ENCODE data around the gene TASOR. TPM values are rescaled to one million over a fixed set of nuclear protein-coding genes. Genes with fewer than 3 reads are reported as not detected.
"Not testable (repeated sequence)": the region's sequence is repeated elsewhere in the genome, so short reads cannot be mapped to it uniquely, and the experiment has no call there.

Gene TASOR
- total RNA-seq, 1 experiment from 2014 or later, result 75.0 TPM

DNA sequence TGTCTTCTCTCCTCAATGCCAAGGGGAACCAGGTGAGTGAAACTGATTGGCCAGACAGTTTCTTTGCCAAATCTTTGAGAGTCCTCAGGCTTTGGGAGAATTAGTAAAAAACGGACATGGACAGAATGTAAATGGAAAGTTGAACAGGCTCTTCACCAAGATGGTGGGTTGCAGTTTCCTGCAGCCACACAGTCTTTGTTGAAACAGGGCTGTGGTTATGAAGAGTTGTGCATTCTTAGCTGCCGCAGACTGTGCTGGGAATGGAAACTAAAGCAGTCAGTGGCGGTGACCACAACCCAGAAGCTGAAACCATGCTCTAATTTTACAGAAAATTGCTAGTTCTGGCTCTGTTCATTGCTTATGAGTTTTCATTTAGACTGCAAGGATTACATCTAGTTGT lies 42.1 kb upstream of the TASOR start:
- Histone ChIP-seq H3K4me3 (ENCODE audit: low read length) (no peak overlapping the region), H3K27me3 (ENCODE audit: low read length) (no peaks in the 10 kb centered on the region), H3K4me2 (ENCODE audit: low read length) (no peak overlapping the region), H4K20me1 (ENCODE audit: low read length) (no peaks in the 10 kb centered on the region), H3K27ac (ENCODE audit: low read length) (no peak overlapping the region), H3K9me2 (replicated peaks; ENCODE audit: low read length) (no peaks in the 10 kb centered on the region), H3F3A (ENCODE audit: low read length, unreplicated experiment) (no peaks in the 10 kb centered on the region), H3K4me1 (ENCODE audit: insufficient read depth, low read length) (no peaks in the 10 kb centered on the region), H3K79me2 (ENCODE audit: low read length) (no peaks in the 10 kb centered on the region), H3K9me3 (ENCODE audit: low read length) (no peaks in the 10 kb centered on the region), H2AFZ (ENCODE audit: low read length) (no peak overlapping the region), H3K36me3 (ENCODE audit: low read depth, low read length) (no peaks in the 10 kb centered on the region; the same call in 1 of the 2 replicates), H3K9ac (ENCODE audit: low read length) (no peak overlapping the region)
- DNase-seq (no peak), ATAC-seq (no peak)
- no TSS peak for BruUV-seq (replicated peaks)
- POLR2A ChIA-PET (ENCODE audit: unreplicated experiment), result no interaction called here
- CTCF ChIA-PET, result no interaction called here
- TF ChIP-seq, protein P1, sequence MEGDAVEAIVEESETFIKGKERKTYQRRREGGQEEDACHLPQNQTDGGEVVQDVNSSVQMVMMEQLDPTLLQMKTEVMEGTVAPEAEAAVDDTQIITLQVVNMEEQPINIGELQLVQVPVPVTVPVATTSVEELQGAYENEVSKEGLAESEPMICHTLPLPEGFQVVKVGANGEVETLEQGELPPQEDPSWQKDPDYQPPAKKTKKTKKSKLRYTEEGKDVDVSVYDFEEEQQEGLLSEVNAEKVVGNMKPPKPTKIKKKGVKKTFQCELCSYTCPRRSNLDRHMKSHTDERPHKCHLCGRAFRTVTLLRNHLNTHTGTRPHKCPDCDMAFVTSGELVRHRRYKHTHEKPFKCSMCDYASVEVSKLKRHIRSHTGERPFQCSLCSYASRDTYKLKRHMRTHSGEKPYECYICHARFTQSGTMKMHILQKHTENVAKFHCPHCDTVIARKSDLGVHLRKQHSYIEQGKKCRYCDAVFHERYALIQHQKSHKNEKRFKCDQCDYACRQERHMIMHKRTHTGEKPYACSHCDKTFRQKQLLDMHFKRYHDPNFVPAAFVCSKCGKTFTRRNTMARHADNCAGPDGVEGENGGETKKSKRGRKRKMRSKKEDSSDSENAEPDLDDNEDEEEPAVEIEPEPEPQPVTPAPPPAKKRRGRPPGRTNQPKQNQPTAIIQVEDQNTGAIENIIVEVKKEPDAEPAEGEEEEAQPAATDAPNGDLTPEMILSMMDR (conservative IDR thresholded peaks at IDR 0.05; ENCODE audit: low read depth, low read length), result no peak
- no peak for TF ChIP-seq EZH2phosphoT487 (IDR thresholded peaks at IDR 0.05; ENCODE audit: borderline replicate concordance, low read length)
- TF ChIP-seq EZH2 (IDR thresholded peaks at IDR 0.05; ENCODE audit: low read length, unreplicated experiment), result no peak
- intact Hi-C loops (cut with micrococcal nuclease), result no loop called here

DNA sequence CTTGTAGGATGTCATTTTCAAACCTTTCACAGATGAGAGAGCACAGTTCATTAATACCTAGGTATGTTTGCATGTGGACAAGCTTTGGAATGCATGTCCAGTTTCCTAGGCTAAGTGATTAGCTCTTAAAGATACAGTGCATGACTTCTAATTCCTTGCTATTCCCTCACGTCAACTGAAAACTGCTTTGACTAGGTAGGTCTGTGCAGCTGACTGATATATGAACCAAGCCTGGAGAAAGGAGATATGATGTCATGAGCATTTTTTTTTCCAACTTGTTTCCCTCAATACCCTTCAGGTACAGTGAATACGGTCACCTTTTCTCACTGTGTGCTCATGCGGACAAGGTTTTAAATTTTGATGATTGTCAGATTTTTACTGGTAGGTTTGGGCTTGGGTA lies 41.6 kb upstream of the TASOR start:
- no peaks in the 10 kb centered on the region; the same call in 1 of the 2 replicates for H3K36me3 ChIP-seq (ENCODE audit: low read depth, low read length)
- H3K27ac ChIP-seq (ENCODE audit: low read length), result no peak overlapping the region
- no peaks in the 10 kb centered on the region for H3K9me3 ChIP-seq (ENCODE audit: low read length)
- POLR2A ChIA-PET (ENCODE audit: unreplicated experiment), result no interaction called here
- TF ChIP-seq, protein P1 (conservative IDR thresholded peaks at IDR 0.05; ENCODE audit: low read depth, low read length), result no peak
- TF ChIP-seq EZH2 (IDR thresholded peaks at IDR 0.05; ENCODE audit: low read length, unreplicated experiment) (no peak), EZH2phosphoT487 (IDR thresholded peaks at IDR 0.05; ENCODE audit: borderline replicate concordance, low read length) (no peak)
- no peak overlapping the region for H2AFZ ChIP-seq (ENCODE audit: low read length)
- no peaks in the 10 kb centered on the region for H4K20me1 ChIP-seq (ENCODE audit: low read length)
- H3K27me3 ChIP-seq (ENCODE audit: low read length), result no peaks in the 10 kb centered on the region
- DNase-seq (no peak), ATAC-seq (no peak)
- no peaks in the 10 kb centered on the region for H3K79me2 ChIP-seq (ENCODE audit: low read length)
- CTCF ChIA-PET, result no interaction called here
- no peaks in the 10 kb centered on the region for H3K9me2 ChIP-seq (replicated peaks; ENCODE audit: low read length)
- no peak overlapping the region for H3K4me2 ChIP-seq (ENCODE audit: low read length)
- no peaks in the 10 kb centered on the region for H3F3A ChIP-seq (ENCODE audit: low read length, unreplicated experiment)
- intact Hi-C loops (cut with micrococcal nuclease), result no loop called here
- H3K4me3 ChIP-seq (ENCODE audit: low read length), result no peak overlapping the region
- no peaks in the 10 kb centered on the region for H3K4me1 ChIP-seq (ENCODE audit: insufficient read depth, low read length)
- no peak overlapping the region for H3K9ac ChIP-seq (ENCODE audit: low read length)
- BruUV-seq (replicated peaks), result no TSS peak

DNA sequence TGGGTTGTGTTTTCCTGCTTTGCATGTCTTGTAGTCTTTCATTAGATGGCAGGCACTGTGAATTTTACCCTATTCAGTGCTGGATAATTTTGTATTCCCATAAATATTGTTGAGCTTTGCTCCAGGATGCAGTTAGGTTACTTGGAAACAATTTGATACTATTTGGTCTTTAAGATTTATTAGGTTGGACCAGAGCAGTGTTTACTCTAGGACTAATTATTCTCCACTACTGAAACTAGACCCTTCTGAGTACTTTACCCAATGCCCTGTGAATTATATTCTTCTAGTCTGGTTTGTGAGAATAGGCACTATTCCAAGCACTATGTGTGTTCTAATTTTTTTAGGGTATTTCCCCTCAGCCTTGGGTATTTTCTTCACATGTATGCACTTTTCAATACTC lies 37.8 kb upstream of the TASOR start:
- Histone ChIP-seq H4K20me1 (ENCODE audit: low read length) (no peaks in the 10 kb centered on the region), H3K27ac (ENCODE audit: low read length) (no peak overlapping the region), H3F3A (ENCODE audit: low read length, unreplicated experiment) (no peaks in the 10 kb centered on the region), H2AFZ (ENCODE audit: low read length) (no peak overlapping the region), H3K9me2 (replicated peaks; ENCODE audit: low read length) (no peaks in the 10 kb centered on the region), H3K4me3 (ENCODE audit: low read length) (no peak overlapping the region), H3K9me3 (ENCODE audit: low read length) (no peaks in the 10 kb centered on the region), H3K4me2 (ENCODE audit: low read length) (no peak overlapping the region), H3K79me2 (ENCODE audit: low read length) (no peaks in the 10 kb centered on the region), H3K9ac (ENCODE audit: low read length) (no peak overlapping the region), H3K36me3 (ENCODE audit: low read depth, low read length) (no peaks in the 10 kb centered on the region), H3K27me3 (ENCODE audit: low read length) (no peaks in the 10 kb centered on the region), H3K4me1 (ENCODE audit: insufficient read depth, low read length) (no peaks in the 10 kb centered on the region)
- TF ChIP-seq EZH2phosphoT487 (IDR thresholded peaks at IDR 0.05; ENCODE audit: borderline replicate concordance, low read length) (no peak), EZH2 (IDR thresholded peaks at IDR 0.05; ENCODE audit: low read length, unreplicated experiment) (no peak)
- TF ChIP-seq, protein P1 (conservative IDR thresholded peaks at IDR 0.05; ENCODE audit: low read depth, low read length), result no peak
- DNase-seq (no peak), ATAC-seq (peak; percentile 31; the same call in 1 of the 2 replicates)
- ChIA-PET CTCF (no interaction called here), POLR2A (ENCODE audit: unreplicated experiment) (interaction anchor here (0.6 kb wide), 1 partner anchor 243 kb away, joined by 5 read pairs; no protein-coding TSS in a partner anchor)
- intact Hi-C loops (cut with micrococcal nuclease), result no loop called here
- no TSS peak for BruUV-seq (replicated peaks)

DNA sequence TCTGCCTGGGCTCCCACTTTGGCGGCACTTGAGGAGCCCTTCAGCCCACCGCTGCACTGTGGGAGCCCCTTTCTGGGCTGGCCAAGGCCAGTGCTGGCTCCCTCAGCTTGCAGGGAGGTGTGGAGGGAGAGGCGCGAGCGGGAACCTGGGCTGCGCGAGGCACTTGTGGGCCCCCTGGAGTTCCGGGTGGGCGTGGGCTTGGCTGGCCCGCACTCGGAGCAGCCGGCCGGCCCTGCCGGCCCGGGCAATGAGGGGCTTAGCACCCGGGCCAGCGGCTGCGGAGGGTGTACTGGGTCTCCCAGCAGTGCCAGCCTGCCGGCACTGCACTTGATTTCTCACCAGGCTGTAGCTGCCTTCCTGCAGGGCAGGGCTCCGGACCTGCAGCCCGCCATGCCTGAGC lies 35.7 kb upstream of the TASOR start:
- CTCF ChIA-PET; H3K27ac ChIP-seq (ENCODE audit: low read length); H3K9me2 ChIP-seq (replicated peaks; ENCODE audit: low read length); H4K20me1 ChIP-seq (ENCODE audit: low read length); ATAC-seq; BruUV-seq (replicated peaks); H3K4me3 ChIP-seq (ENCODE audit: low read length); POLR2A ChIA-PET (ENCODE audit: unreplicated experiment); H3K27me3 ChIP-seq (ENCODE audit: low read length); H3K79me2 ChIP-seq (ENCODE audit: low read length); intact Hi-C loops (cut with micrococcal nuclease); H3K4me2 ChIP-seq (ENCODE audit: low read length); DNase-seq; H3K9ac ChIP-seq (ENCODE audit: low read length); H3K9me3 ChIP-seq (ENCODE audit: low read length); H2AFZ ChIP-seq (ENCODE audit: low read length); H3K36me3 ChIP-seq (ENCODE audit: low read depth, low read length); H3F3A ChIP-seq (ENCODE audit: low read length, unreplicated experiment); H3K4me1 ChIP-seq (ENCODE audit: insufficient read depth, low read length): not testable (repeated sequence)

Data from PC-3 (cell line).